CD4-positive, alpha-beta T cell (primary cell): ENCODE measurements around the gene FOXE3. TPM values are rescaled to one million over a fixed set of nuclear protein-coding genes. Genes with fewer than 3 reads are reported as not detected.
A peak's percentile ranks its signal among the peaks of the same experiment; 100 is the strongest.

Experiments
- ATAC-seq: fragments of 200-7000 bp; cut with Tn5 transposase; one replicate; pipeline ENCODE4 v1.10.0; 2022; ENCODE audit warnings: mild to moderate bottlenecking; ENCODE audit not compliant: poor library complexity
- CTCF ChIA-PET: fragments of 350-600 bp; sonication (Branson Sonifier 250); formaldehyde crosslinking; loops from one replicate; lab custom pipeline; 2021; ENCODE audit warnings: antibody characterized with exemption, inconsistent platforms; lab: Charles Lee
- POLR2A ChIA-PET: fragments of 350-600 bp; sonication (Branson Sonifier 250); formaldehyde crosslinking; loops from one replicate; lab custom pipeline; 2021; ENCODE audit warnings: antibody characterized with exemption, inconsistent platforms; lab: Charles Lee
- DNase-seq, 14 experiments: peaks; one replicate each; pipeline ENCODE4 v3.0.0-alpha.2; 2013 to 2020; ENCODE audit warnings: mixed read lengths in 2 of 14
- H3K27ac ChIP-seq, 2 donors: one replicate each; pipeline versions ENCODE4 v1.5.1 to v1.7.0; 2013; ENCODE audit warnings: low read length in 2 of 2, low read depth in 1 of 2, mild to moderate bottlenecking in 1 of 2
- H3K27me3 ChIP-seq, 2 experiments: 1 replicate in 1 of 2; 2 replicates in 1 of 2; pipeline versions ENCODE4 v1.6.1 to v1.7.0; 2013; ENCODE audit warnings: low read length in 2 of 2, control low read depth in 1 of 2, mild to moderate bottlenecking in 1 of 2, moderate library complexity in 1 of 2; ENCODE audit not compliant: insufficient read depth in 2 of 2, control insufficient read depth in 1 of 2
- H3K36me3 ChIP-seq: one replicate; pipeline ENCODE4 v1.6.1; 2013; ENCODE audit warnings: low read length, control low read depth; ENCODE audit not compliant: insufficient read depth
- H3K4me1 ChIP-seq: one replicate; pipeline ENCODE4 v1.6.1; 2013; ENCODE audit warnings: low read length, control low read depth; ENCODE audit not compliant: insufficient read depth
- H3K4me3 ChIP-seq: one replicate; pipeline ENCODE4 v1.5.1; 2013; ENCODE audit warnings: mild to moderate bottlenecking, low read length, moderate library complexity
- H3K9me3 ChIP-seq, 2 experiments: 1 replicate in 1 of 2; 2 replicates in 1 of 2; pipeline versions ENCODE4 v1.6.1 to v1.7.0; 2013; ENCODE audit warnings: low read length in 2 of 2, mild to moderate bottlenecking in 2 of 2, control low read depth in 1 of 2, moderate library complexity in 1 of 2; ENCODE audit not compliant: control insufficient read depth in 1 of 2, insufficient read depth in 1 of 2
- H3K27ac Mint-ChIP-seq: one replicate; pipeline ENCODE4 v1.8.0; 2020; ENCODE audit warnings: mixed read lengths
- H3K27me3 Mint-ChIP-seq: one replicate; pipeline ENCODE4 v1.8.0; 2021; ENCODE audit warnings: mixed read lengths
- H3K36me3 Mint-ChIP-seq: one replicate; pipeline ENCODE4 v1.8.0; 2021; ENCODE audit warnings: low read depth, mixed read lengths
- H3K4me1 Mint-ChIP-seq: one replicate; pipeline ENCODE4 v1.8.0; 2021; ENCODE audit warnings: low read depth, mixed read lengths
- H3K4me3 Mint-ChIP-seq: one replicate; pipeline ENCODE4 v1.8.0; 2020; ENCODE audit warnings: mild to moderate bottlenecking, mixed read lengths
- H3K9me3 Mint-ChIP-seq: one replicate; pipeline ENCODE4 v1.8.0; 2020; ENCODE audit warnings: mixed read lengths
- intact Hi-C, 2 experiments: fragments of 100-400 bp; cut with DNase I in 1 of 2; cut with micrococcal nuclease in 1 of 2; formaldehyde crosslinking; loops; one replicate each; pipeline versions ENCODE4 v1.15.1 to v1.9.0; 2023 to 2025; cut with DNase I, micrococcal nuclease
- total RNA-seq, 174 experiments: library from RNA in 2 of 174; stranded (reverse) in 2 of 174; gene quantifications; one replicate each; pipeline ENCODE4 v1.2.3 and lab custom pipeline; 2021 to 2026
- TF ChIP-seq, protein P1 (sequence below): fragments of 200-600 bp; IDR thresholded peaks from one replicate; pipeline ENCODE4 v1.8.0; 2022; ENCODE audit warnings: antibody characterized with exemption, mild to moderate bottlenecking

The FOXE3 gene
- total RNA-seq, 2 experiments from 2014 or later, result not detected

DNA sequence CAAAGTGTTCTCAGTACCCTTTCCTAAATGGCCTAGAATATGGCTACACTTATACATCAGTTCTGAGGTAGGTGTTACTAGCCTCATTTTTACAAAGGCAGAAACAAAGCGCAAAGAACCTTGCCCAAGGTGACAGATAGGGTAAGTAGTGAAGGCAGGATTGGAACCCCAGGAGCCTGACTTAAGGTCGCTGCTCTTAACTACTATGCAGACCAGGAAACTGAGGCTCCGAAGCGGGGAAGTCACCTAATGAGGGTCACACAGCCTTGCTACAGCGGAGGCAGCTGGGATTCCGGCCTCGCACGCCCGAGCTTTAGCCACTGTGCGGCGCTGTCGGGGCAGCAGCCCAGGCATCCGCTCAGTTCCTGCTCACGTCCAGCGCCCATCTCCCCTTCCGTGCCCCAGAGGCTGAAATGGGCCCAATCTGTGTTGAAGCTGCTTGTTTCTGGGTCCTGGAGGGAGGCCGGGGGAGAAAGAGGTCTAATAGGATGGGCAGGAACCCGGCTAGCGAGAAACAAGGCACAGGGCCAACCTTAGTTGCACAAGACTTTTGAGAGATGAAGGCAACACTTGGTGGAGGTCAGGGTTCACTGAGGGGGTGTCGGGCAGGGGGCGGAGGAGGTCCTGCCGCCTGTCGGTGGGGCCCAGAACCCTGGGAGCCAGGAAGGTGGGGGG is 20.4 kb downstream of the FOXE3 start:
- peaks cover 54% of the 10 kb centered on the region for H3K27me3 Mint-ChIP-seq
- ATAC-seq, result peak; percentile 30
- H3K27ac Mint-ChIP-seq, result peak overlapping the region; percentile 84
- no peaks in the 10 kb centered on the region for H3K36me3 ChIP-seq
- peaks cover 58% of the 10 kb centered on the region for H3K4me1 ChIP-seq
- H3K9me3 Mint-ChIP-seq, result no peaks in the 10 kb centered on the region
- peaks cover 0 to 23% of the 10 kb centered on the region in 2 experiments for H3K9me3 ChIP-seq
- H3K36me3 Mint-ChIP-seq, result no peaks in the 10 kb centered on the region
- H3K4me3 ChIP-seq, result peak overlapping the region; percentile 67
- no peak overlapping the region for H3K27ac ChIP-seq
- intact Hi-C loops, result loop anchor here (5.0 to 10.0 kb wide), 4 partner anchors 122 to 712 kb away; partner anchors contain the start of gene STIL (in 2 of the 2)
- H3K4me1 Mint-ChIP-seq, result peaks cover 45% of the 10 kb centered on the region
- DNase-seq, result peak; percentile 51 to 86 (median 70)
- H3K27me3 ChIP-seq, result peaks cover 42 to 49% of the 10 kb centered on the region in 2 experiments
- TF ChIP-seq, protein P1, sequence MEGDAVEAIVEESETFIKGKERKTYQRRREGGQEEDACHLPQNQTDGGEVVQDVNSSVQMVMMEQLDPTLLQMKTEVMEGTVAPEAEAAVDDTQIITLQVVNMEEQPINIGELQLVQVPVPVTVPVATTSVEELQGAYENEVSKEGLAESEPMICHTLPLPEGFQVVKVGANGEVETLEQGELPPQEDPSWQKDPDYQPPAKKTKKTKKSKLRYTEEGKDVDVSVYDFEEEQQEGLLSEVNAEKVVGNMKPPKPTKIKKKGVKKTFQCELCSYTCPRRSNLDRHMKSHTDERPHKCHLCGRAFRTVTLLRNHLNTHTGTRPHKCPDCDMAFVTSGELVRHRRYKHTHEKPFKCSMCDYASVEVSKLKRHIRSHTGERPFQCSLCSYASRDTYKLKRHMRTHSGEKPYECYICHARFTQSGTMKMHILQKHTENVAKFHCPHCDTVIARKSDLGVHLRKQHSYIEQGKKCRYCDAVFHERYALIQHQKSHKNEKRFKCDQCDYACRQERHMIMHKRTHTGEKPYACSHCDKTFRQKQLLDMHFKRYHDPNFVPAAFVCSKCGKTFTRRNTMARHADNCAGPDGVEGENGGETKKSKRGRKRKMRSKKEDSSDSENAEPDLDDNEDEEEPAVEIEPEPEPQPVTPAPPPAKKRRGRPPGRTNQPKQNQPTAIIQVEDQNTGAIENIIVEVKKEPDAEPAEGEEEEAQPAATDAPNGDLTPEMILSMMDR, result peak; percentile 76
- peak overlapping the region; percentile 93 for H3K4me3 Mint-ChIP-seq
- CTCF ChIA-PET, result interaction anchor here (1.0 to 3.6 kb wide), 7 partner anchors 12 to 290 kb away, joined by 3 to 20 read pairs (median 8); partner anchors contain the start of gene CMPK1
- POLR2A ChIA-PET, result no interaction called here

DNA sequence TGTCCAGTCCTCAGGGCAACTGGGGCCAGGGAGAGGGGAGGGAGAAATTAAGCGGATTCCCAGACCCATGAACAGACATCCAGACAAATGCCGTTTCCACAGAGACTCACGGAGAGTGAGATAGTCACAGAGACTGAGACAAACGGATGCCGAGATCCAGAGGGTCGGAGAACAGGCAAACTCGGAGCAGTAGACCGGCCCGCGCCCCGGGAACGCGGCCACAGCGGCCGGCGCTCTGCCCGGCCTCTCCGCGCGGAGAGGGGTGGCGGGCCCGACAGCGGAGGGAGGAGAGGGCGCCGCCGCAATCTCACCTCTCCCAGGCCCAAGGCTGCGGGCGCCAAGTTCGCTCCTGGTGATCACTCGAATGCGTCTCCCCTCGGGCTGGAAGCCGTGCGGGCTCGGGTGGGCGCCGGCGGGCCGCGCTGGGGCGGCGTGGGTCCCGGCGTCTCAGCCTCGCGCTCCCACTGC is 20.9 kb downstream of the FOXE3 start:
- ChIA-PET CTCF (interaction anchor here (0.7 to 3.6 kb wide), 9 partner anchors 8 to 289 kb away, joined by 3 to 20 read pairs (median 8); partner anchors contain the start of genes CMPK1 and STIL), POLR2A (interaction anchor here (1.0 to 1.3 kb wide), 4 partner anchors 13 to 833 kb away, joined by 3 to 8 read pairs (median 4); partner anchors contain the start of genes MKNK1 and STIL)
- peaks cover 47 to 49% of the 10 kb centered on the region in 2 experiments for H3K27me3 ChIP-seq
- Mint-ChIP-seq H3K4me3 (peak overlapping the region; percentile 93), H3K9me3 (no peaks in the 10 kb centered on the region), H3K4me1 (peaks cover 40% of the 10 kb centered on the region), H3K27ac (peak overlapping the region; percentile 84), H3K36me3 (no peaks in the 10 kb centered on the region), H3K27me3 (peaks cover 48% of the 10 kb centered on the region)
- TF ChIP-seq, protein P1, result no peak
- H3K9me3 ChIP-seq, result peaks cover 0 to 23% of the 10 kb centered on the region in 2 experiments
- peak overlapping the region; percentile 67 for H3K4me3 ChIP-seq
- intact Hi-C loops, result loop anchor here (5.0 to 10.0 kb wide), 4 partner anchors 122 to 712 kb away; partner anchors contain the start of gene STIL (in 2 of the 2)
- ATAC-seq (peak; percentile 0), DNase-seq (peak in 2 of 14 experiments; percentile 23 to 40)
- no peaks in the 10 kb centered on the region for H3K36me3 ChIP-seq
- H3K27ac ChIP-seq, result no peak overlapping the region
- peaks cover 52% of the 10 kb centered on the region for H3K4me1 ChIP-seq

DNA sequence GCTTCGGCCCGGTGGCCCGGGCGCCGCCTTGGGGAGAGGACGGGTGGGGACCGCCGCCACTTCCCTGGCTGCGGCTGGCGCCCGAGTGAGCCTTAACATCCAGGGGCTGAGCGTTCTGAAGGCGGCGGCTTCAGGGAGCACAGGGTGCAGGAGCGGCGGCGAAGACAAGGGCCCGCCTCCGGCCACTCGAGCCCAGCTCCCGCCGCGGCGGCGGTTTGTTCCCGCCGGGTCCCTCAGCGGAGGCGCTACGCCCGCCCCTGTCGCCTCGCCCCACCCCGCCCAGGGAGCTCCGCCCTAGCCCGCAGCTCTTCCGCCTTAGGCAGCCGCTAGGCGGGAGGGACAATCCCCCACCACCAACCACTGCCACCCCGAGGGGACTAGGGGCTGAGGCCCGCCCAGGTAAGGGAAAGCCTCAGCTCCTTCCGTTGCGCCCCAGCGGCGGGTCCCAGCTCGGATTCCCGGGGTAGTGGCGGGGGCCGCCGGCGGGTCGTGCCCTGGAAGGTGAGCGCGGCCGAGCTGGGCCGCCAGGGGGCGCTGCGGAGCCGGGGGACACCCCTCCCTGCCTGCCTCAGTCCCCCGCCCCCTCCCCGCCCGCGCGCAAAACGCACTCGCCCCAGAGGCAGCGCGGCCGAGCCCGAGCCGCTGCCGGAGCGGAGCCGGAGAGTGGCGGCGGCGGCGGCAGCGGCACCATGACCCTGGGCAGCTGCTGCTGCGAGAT is 21.5 kb downstream of the FOXE3 start, which contains the start of gene FOXD2:
FOXD2 (plus strand) TSS at position 598 of the 718 bp plus-strand sequence; CDS start at position 690, 92 bp downstream.
- H3K36me3 ChIP-seq, result no peaks in the 10 kb centered on the region
- DNase-seq (peak; percentile 83 to 95 (median 90)), ATAC-seq (peak; percentile 85)
- no peak within 1 kb of the TSS for H3K27ac ChIP-seq
- peaks cover 42% of the 10 kb centered on the region for H3K27me3 Mint-ChIP-seq
- peaks cover 46% of the 10 kb centered on the region for H3K4me1 ChIP-seq
- peaks cover 34% of the 10 kb centered on the region for H3K4me1 Mint-ChIP-seq
- intact Hi-C loops, result loop anchor here (5.0 to 10.0 kb wide), 4 partner anchors 123 to 713 kb away; partner anchors contain the start of gene STIL (in 2 of the 2)
- peak within 1 kb of the TSS; percentile 93 for H3K4me3 Mint-ChIP-seq
- ChIA-PET POLR2A (interaction anchor here (0.7 to 1.3 kb wide), 8 partner anchors 12 to 834 kb away, joined by 3 to 8 read pairs (median 4); partner anchors contain the start of genes CMPK1, MKNK1 and STIL), CTCF (interaction anchor here (0.7 to 3.6 kb wide), 11 partner anchors 8 to 293 kb away, joined by 3 to 20 read pairs (median 5); partner anchors contain the start of genes CMPK1 and STIL)
- H3K4me3 ChIP-seq, result peak within 1 kb of the TSS; percentile 67
- H3K9me3 Mint-ChIP-seq, result no peaks in the 10 kb centered on the region
- H3K27ac Mint-ChIP-seq, result peak within 1 kb of the TSS; percentile 84
- H3K36me3 Mint-ChIP-seq, result no peaks in the 10 kb centered on the region
- peaks cover 0 to 22% of the 10 kb centered on the region in 2 experiments for H3K9me3 ChIP-seq
- TF ChIP-seq, protein P1, result peak; percentile 88
- peaks cover 48 to 49% of the 10 kb centered on the region in 2 experiments for H3K27me3 ChIP-seq
